Smooth muscle cell (in vitro differentiated cells): ENCODE measurements around the gene SNAP25. TPM values are rescaled to one million over a fixed set of nuclear protein-coding genes. Genes with fewer than 3 reads are reported as not detected.

Experiments used
- DNase-seq: peaks from one replicate; lab custom pipeline; 2025; ENCODE audit not compliant: unreplicated experiment; lab: John Stamatoyannopoulos, UW
- H2AFZ ChIP-seq: fragments of 200-600 bp; sonication (generic); 2 replicates; pipeline ENCODE4 v1.6.0; 2016; ENCODE audit warnings: antibody characterized with exemption, low read depth, mild to moderate bottlenecking
- H3F3A ChIP-seq: fragments of 200-600 bp; sonication (generic); 2 replicates; pipeline ENCODE4 v1.6.0; 2017; ENCODE audit warnings: antibody characterized with exemption, low read depth
- H3K27ac ChIP-seq: fragments of 200-600 bp; sonication (generic); 2 replicates; pipeline ENCODE4 v1.5.1; 2016; ENCODE audit warnings: low read depth, mild to moderate bottlenecking
- H3K27me3 ChIP-seq: fragments of 200-600 bp; sonication (generic); 2 replicates; pipeline ENCODE4 v1.6.1; 2016; ENCODE audit warnings: low read depth, mild to moderate bottlenecking
- H3K36me3 ChIP-seq: fragments of 200-600 bp; sonication (generic); 2 replicates; pipeline ENCODE4 v1.5.1; 2016; ENCODE audit warnings: low read depth
- H3K4me1 ChIP-seq: fragments of 200-600 bp; sonication (generic); 2 replicates; pipeline ENCODE4 v1.5.1; 2016; ENCODE audit warnings: low read depth
- H3K4me2 ChIP-seq: fragments of 200-600 bp; sonication (generic); 2 replicates; pipeline ENCODE4 v1.6.0; 2016; ENCODE audit warnings: mild to moderate bottlenecking
- H3K4me3 ChIP-seq: fragments of 200-600 bp; sonication (generic); 2 replicates; pipeline ENCODE4 v1.5.1; 2016; ENCODE audit warnings: mild to moderate bottlenecking
- H3K79me2 ChIP-seq: fragments of 200-600 bp; sonication (generic); 2 replicates; pipeline ENCODE4 v1.6.0; 2016; ENCODE audit warnings: low read depth, mild to moderate bottlenecking
- H3K9ac ChIP-seq: fragments of 200-600 bp; sonication (generic); 2 replicates; pipeline ENCODE4 v1.6.0; 2016; ENCODE audit warnings: low read depth
- H3K9me3 ChIP-seq: fragments of 200-600 bp; sonication (generic); replicated peaks from 2 replicates; pipeline ENCODE4 v1.5.1; 2016; ENCODE audit warnings: low read depth
- H4K20me1 ChIP-seq: fragments of 200-600 bp; sonication (generic); 2 replicates; pipeline ENCODE4 v1.6.0; 2016; ENCODE audit warnings: low read depth
- WGBS: methylation state at CpG from one replicate; pipeline ENCODE4 v1.1.7; 2016; ENCODE audit warnings: low lambda C conversion rate; 5-methylcytosine and 5-hydroxymethylcytosine counted together
- polyA plus RNA-seq: library from polyadenylated mRNA; unstranded; fragments of >200 nt; fragmentation: Nextera tagmentation; extraction: Ambion mirVana; gene quantifications from 2 replicates; pipeline ENCODE4 v1.2.1, GENCODE V29; 2016
- total RNA-seq: library from RNA; depleted of rRNA; stranded (reverse); fragments of >200 nt; gene quantifications from 2 replicates; pipeline ENCODE4 v1.2.3, GENCODE V29; 2014
- TF ChIP-seq, protein P1 (sequence below): fragments of 200-600 bp; sonication (generic); IDR thresholded peaks from 2 replicates; pipeline ENCODE4 v1.5.1; 2017; ENCODE audit warnings: borderline replicate concordance, mild to moderate bottlenecking, antibody characterized with exemption; ENCODE audit not compliant: insufficient read depth, poor library complexity, severe bottlenecking

The SNAP25 gene
- total RNA-seq (4.9 and 7.9 TPM in 2 replicates), polyA plus RNA-seq (5.2 and 5.4 TPM in 2 replicates)

DNA sequence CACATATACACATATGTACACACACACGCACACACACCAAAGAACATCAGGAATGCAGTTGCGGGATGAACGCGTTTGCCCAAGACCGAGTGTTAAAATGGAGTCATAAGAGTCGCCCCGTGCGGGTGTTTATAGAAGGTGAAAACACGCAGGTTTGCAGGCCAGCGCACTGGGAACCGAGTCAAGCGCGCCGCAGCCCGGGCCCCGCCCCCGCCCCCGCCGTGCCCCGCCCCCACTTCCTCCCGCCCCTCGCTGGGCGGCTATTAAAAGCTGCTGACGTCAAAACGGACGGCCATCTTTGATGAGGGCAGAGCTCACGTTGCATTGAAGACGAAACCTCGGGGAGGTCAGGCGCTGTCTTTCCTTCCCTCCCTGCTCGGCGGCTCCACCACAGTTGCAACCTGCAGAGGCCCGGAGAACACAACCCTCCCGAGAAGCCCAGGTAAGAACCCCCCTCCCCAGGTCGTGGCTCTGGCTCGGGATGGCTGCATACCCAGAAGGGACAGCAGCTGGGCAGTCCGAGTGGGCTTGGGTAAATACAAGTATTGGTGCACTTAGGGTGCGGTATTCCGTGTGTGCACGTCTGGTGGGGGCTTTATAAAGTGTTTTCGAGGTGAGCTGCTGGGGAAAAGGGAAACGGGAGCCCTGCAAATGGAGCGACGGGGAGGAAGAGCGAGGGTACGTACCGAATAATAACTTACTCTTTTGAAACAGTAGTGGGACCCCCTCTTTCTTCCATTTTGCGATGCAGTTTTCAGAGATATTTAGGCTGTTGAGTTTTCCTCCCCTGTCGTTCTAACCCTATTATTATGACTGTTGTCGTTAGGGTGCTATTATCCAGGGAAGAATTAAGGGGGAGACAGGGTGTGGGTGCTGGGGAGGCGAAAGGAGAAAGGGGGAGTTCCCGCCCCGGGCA is at the start of gene SNAP25:
TSS of gene SNAP25 (plus strand) at position 295 of the 916 bp plus-strand sequence. CDS start 56,662 bp downstream, outside the sequence.
- Histone ChIP-seq H3F3A (peaks cover 12% of the 10 kb centered on the region), H4K20me1 (peaks cover 43% of the 10 kb centered on the region), H3K4me3 (peak within 1 kb of the TSS; percentile 80), H3K9ac (peak within 1 kb of the TSS; percentile 98), H3K79me2 (peaks cover 3% of the 10 kb centered on the region), H3K27ac (peak within 1 kb of the TSS; percentile 100), H3K9me3 (no peaks in the 10 kb centered on the region), H2AFZ (peak within 1 kb of the TSS; percentile 91), H3K4me1 (peaks cover 14% of the 10 kb centered on the region), H3K4me2 (peak within 1 kb of the TSS; percentile 97), H3K36me3 (no peaks in the 10 kb centered on the region), H3K27me3 (no peaks in the 10 kb centered on the region)
- TF ChIP-seq, protein P1, sequence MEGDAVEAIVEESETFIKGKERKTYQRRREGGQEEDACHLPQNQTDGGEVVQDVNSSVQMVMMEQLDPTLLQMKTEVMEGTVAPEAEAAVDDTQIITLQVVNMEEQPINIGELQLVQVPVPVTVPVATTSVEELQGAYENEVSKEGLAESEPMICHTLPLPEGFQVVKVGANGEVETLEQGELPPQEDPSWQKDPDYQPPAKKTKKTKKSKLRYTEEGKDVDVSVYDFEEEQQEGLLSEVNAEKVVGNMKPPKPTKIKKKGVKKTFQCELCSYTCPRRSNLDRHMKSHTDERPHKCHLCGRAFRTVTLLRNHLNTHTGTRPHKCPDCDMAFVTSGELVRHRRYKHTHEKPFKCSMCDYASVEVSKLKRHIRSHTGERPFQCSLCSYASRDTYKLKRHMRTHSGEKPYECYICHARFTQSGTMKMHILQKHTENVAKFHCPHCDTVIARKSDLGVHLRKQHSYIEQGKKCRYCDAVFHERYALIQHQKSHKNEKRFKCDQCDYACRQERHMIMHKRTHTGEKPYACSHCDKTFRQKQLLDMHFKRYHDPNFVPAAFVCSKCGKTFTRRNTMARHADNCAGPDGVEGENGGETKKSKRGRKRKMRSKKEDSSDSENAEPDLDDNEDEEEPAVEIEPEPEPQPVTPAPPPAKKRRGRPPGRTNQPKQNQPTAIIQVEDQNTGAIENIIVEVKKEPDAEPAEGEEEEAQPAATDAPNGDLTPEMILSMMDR = no peak
- 1% methylated on average over 50 of the region's 53 CpGs for WGBS
- DNase-seq = peak; percentile 67

DNA sequence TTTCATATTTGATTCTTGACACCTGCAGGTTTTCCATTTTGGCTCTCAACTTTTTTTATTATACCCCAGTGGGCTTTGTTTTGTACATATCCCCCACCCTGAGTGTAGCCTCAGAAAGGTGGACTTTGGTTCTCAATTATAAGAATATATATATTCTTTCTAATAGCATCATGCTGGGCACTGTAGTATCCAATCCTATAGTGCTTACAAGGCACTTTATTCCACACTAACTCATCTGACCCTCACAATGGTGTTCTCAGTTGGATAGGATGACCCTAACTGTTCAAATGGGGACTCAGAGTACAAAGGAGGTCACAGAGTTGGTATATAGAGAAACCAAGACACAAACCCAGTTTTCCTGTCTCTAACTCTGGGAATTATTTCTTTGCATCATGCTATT is 48.9 kb upstream of the SNAP25 start:
- Histone ChIP-seq H3K4me3 (no peak overlapping the region), H3K4me1 (no peaks in the 10 kb centered on the region), H3K9me3 (no peaks in the 10 kb centered on the region), H3K4me2 (no peak overlapping the region), H2AFZ (no peak overlapping the region), H4K20me1 (no peaks in the 10 kb centered on the region), H3K27ac (no peak overlapping the region), H3K9ac (no peak overlapping the region), H3K27me3 (no peaks in the 10 kb centered on the region), H3F3A (no peaks in the 10 kb centered on the region), H3K79me2 (no peaks in the 10 kb centered on the region), H3K36me3 (no peaks in the 10 kb centered on the region)
- TF ChIP-seq, protein P1 = no peak
- DNase-seq = no peak

DNA sequence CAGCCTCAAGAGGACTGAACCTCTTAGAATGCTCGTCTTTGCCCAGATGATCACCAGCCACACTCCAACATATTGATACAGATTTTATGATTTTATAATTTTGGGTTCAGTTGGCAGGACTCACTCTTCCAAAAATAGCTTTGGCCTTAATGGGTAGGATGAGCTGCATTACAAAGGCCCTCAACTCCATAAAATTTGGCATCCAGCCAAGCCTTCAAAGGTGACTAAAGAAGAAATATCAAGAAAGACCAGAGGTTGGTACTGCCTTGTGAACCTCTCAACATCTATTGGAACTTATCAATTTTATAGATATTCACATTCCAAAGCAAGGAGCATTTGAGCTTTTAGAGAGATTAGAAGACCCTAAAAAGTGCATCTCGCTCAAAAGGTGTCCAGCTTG is 48.4 kb upstream of the SNAP25 start:
- TF ChIP-seq, protein P1 = no peak
- Histone ChIP-seq H3K4me3 (no peak overlapping the region), H3K79me2 (no peaks in the 10 kb centered on the region), H3F3A (no peaks in the 10 kb centered on the region), H3K27ac (no peak overlapping the region), H4K20me1 (no peaks in the 10 kb centered on the region), H3K9ac (no peak overlapping the region), H3K27me3 (no peaks in the 10 kb centered on the region), H3K36me3 (no peaks in the 10 kb centered on the region), H3K9me3 (no peaks in the 10 kb centered on the region), H3K4me1 (no peaks in the 10 kb centered on the region), H2AFZ (no peak overlapping the region), H3K4me2 (no peak overlapping the region)
- DNase-seq = no peak
- 93% methylated on average over 2 of the region's 2 CpGs for WGBS
